Hippocampal formation (tissue), 2 donors: ENCODE data around the gene TFR2.
A peak's percentile ranks its signal among the peaks of the same experiment; 100 is the strongest.
"Not testable (repeated sequence)": the region's sequence is repeated elsewhere in the genome, so short reads cannot be mapped to it uniquely, and the experiment has no call there.

ENCODE experiments used
- DNase-seq, 2 donors: peaks; one replicate each; lab custom pipeline; 2025; lab: John Stamatoyannopoulos, UW

Gene TFR2

GRCh38 chr7:100678291-100678984 is 37.1 kb upstream of the TFR2 start:
- DNase-seq = no peak

- DNase-seq = no peak
Measured at GRCh38 chr7:100677308-100678267, 36.2 kb upstream of the TFR2 start.

- no peak for DNase-seq
Measured at GRCh38 chr7:100676501-100677306, 35.4 kb upstream of the TFR2 start.

GRCh38 chr7:100675581-100676350 is 34.4 kb upstream of the TFR2 start:
- DNase-seq = peak; percentile 56 to 58

- DNase-seq = no peak
Measured at GRCh38 chr7:100675105-100675451, 33.7 kb upstream of the TFR2 start.

GRCh38 chr7:100674411-100675104 is 33.2 kb upstream of the TFR2 start:
- peak in 1 of 2 donors; percentile 25 for DNase-seq

- no peak for DNase-seq
Measured at GRCh38 chr7:100673942-100674410, 32.6 kb upstream of the TFR2 start.

GRCh38 chr7:100673302-100673941 is 32.1 kb upstream of the TFR2 start, which contains the start of gene GNB2:
GNB2 (plus strand) TSS chr7:100673740; CDS start chr7:100676266, 2,526 bp downstream.
- DNase-seq = peak; percentile 96 to 99

GRCh38 chr7:100671353-100672327 is 30.3 kb upstream of the TFR2 start:
- DNase-seq = no peak

GRCh38 chr7:100670074-100670473 is 28.7 kb upstream of the TFR2 start:
- no peak for DNase-seq

- not testable (repeated sequence) for DNase-seq
Measured at GRCh38 chr7:100669106-100669505, 27.8 kb upstream of the TFR2 start.

- no peak for DNase-seq
Measured at GRCh38 chr7:100668069-100668449, 26.7 kb upstream of the TFR2 start.

GRCh38 chr7:100667331-100668068 is 26.1 kb upstream of the TFR2 start:
- no peak for DNase-seq

- no peak for DNase-seq
Measured at GRCh38 chr7:100665168-100665726, 23.9 kb upstream of the TFR2 start.

- not testable (repeated sequence) for DNase-seq
Measured at GRCh38 chr7:100662194-100662776, 20.9 kb upstream of the TFR2 start.

- peak; percentile 32 to 37 for DNase-seq
Measured at GRCh38 chr7:100655908-100656674, 14.7 kb upstream of the TFR2 start, which contains the start of gene ACTL6B. ACTL6B (minus strand) TSS chr7:100656448; CDS start chr7:100656354, 94 bp downstream.
